Right renal cortex interstitium (tissue), 3 donors: ENCODE measurements around the gene UNC5CL. TPM values are rescaled to one million over a fixed set of nuclear protein-coding genes. Genes with fewer than 3 reads are reported as not detected.

Experiments
- DNase-seq, 3 donors: peaks; one replicate each; pipeline ENCODE4 v3.0.0-alpha.2; 2013; ENCODE audit warnings: low read depth in 3 of 3, low spot score in 2 of 3
- polyA plus RNA-seq, 3 donors: library from polyadenylated mRNA; unstranded; fragments of 120-200 nt; gene quantifications; one replicate each; pipeline ENCODE4 v1.2.1, GENCODE V29; 2013; ENCODE audit not compliant: insufficient read length in 3 of 3

UNC5CL gene
- polyA plus RNA-seq, 3 donors: 5.2 to 6.0 (median 5.2) TPM

GRCh38 chr6:41064841-41065240, 25.8 kb upstream of the UNC5CL start:
- no peak for DNase-seq

GRCh38 chr6:41063884-41064285, 24.9 kb upstream of the UNC5CL start:
- no peak for DNase-seq

GRCh38 chr6:41062056-41062455, 23.0 kb upstream of the UNC5CL start:
- no peak for DNase-seq

GRCh38 chr6:41061196-41061726, 22.2 kb upstream of the UNC5CL start:
- DNase-seq: no peak

GRCh38 chr6:41059556-41059955, 20.5 kb upstream of the UNC5CL start:
- no peak for DNase-seq

- no peak for DNase-seq
These were observed 19.8 kb upstream of the UNC5CL start for GRCh38 chr6:41058783-41059181.

GRCh38 chr6:41056768-41057490, 17.9 kb upstream of the UNC5CL start:
- no peak for DNase-seq

- no peak for DNase-seq
These were observed 16.1 kb upstream of the UNC5CL start for GRCh38 chr6:41055149-41055548.

GRCh38 chr6:41054511-41054910, 15.5 kb upstream of the UNC5CL start:
- DNase-seq: no peak

GRCh38 chr6:41053041-41053440, 14.0 kb upstream of the UNC5CL start, which contains the start of gene APOBEC2:
TSS of gene APOBEC2 (plus strand) at chr6:41053202. CDS start at chr6:41053348, 146 bp downstream.
- DNase-seq: no peak

- no peak for DNase-seq
These were observed 12.9 kb upstream of the UNC5CL start for GRCh38 chr6:41051873-41052272.

GRCh38 chr6:41050536-41050935, 11.5 kb upstream of the UNC5CL start:
- DNase-seq: no peak

- no peak for DNase-seq
These were observed 10.9 kb upstream of the UNC5CL start for GRCh38 chr6:41049955-41050354.

GRCh38 chr6:41049521-41049920, 10.5 kb upstream of the UNC5CL start:
- DNase-seq: no peak

GRCh38 chr6:41047745-41048732, 9.0 kb upstream of the UNC5CL start:
- no peak for DNase-seq

- DNase-seq: no peak
These were observed 8.3 kb upstream of the UNC5CL start for GRCh38 chr6:41047306-41047705.

- no peak for DNase-seq
These were observed 7.1 kb upstream of the UNC5CL start for GRCh38 chr6:41046084-41046483.

- DNase-seq: no peak
These were observed 6.6 kb upstream of the UNC5CL start for GRCh38 chr6:41045664-41046063.

- DNase-seq: no peak
These were observed 4.1 kb upstream of the UNC5CL start for GRCh38 chr6:41043151-41043550.

- DNase-seq: no peak
These were observed 3.4 kb upstream of the UNC5CL start, which contains the start of gene TSPO2 for GRCh38 chr6:41042226-41043055. TSS of gene TSPO2 (plus strand) at chr6:41042467. CDS start at chr6:41042986, 519 bp downstream.
